Mucosa of descending colon (tissue), 3 donors: ENCODE measurements around the gene KAZALD1. TPM values are rescaled to one million over a fixed set of nuclear protein-coding genes. Genes with fewer than 3 reads are reported as not detected.

Experiments used
- ATAC-seq: fragments of 200-7000 bp; cut with Tn5 transposase; one replicate; pipeline ENCODE4 v1.9.1; 2020; ENCODE audit warnings: mild to moderate bottlenecking, moderate library complexity
- DNase-seq, 3 donors: peaks; one replicate each; pipeline ENCODE4 v3.0.0-alpha.2; 2020
- H3K36me3 ChIP-seq: fragments of 200-600 bp; one replicate; pipeline ENCODE4 v1.8.0; 2021; ENCODE audit warnings: low read depth, mild to moderate bottlenecking
- H3K4me1 ChIP-seq: fragments of 200-600 bp; one replicate; pipeline ENCODE4 v1.8.0; 2021; ENCODE audit warnings: low read depth, mild to moderate bottlenecking
- H3K4me3 ChIP-seq: fragments of 200-600 bp; one replicate; pipeline ENCODE4 v1.8.0; 2021; ENCODE audit warnings: mild to moderate bottlenecking
- H3K9me3 ChIP-seq: fragments of 200-600 bp; one replicate; pipeline ENCODE4 v1.8.0; 2021; ENCODE audit warnings: mild to moderate bottlenecking
- CTCF ChIP-seq: fragments of 200-600 bp; IDR thresholded peaks from one replicate; pipeline ENCODE4 v1.8.0; 2022; ENCODE audit warnings: antibody characterized with exemption, mild to moderate bottlenecking
- intact Hi-C, 2 donors: fragments of 100-400 bp; cut with DNase I in 1 of 2; cut with micrococcal nuclease in 1 of 2; formaldehyde crosslinking; loops; one replicate each; pipeline versions ENCODE4 v1.11.0 to v1.11.1; 2022; cut with DNase I, micrococcal nuclease
- total RNA-seq, 3 donors: library from RNA; stranded (reverse); fragmentation: NEBNext Ultra II Directional in 2 of 3; extraction: Animal tissue kit (Norgen Biotek cat#: 25700) in 2 of 3; gene quantifications; one replicate each; pipeline versions ENCODE4 v1.2.1 to v1.2.4, GENCODE V29; 2021 to 2023
- donor health status: DM: no; HTN: no; CAD: no; lungs with moderate emphysema.
- donor health status: DM: no; HTN: no; CAD: no.
- donor health status: DM: no; HTN: yes; CAD: no.

The KAZALD1 gene
- total RNA-seq, 3 donors from 2014 or later, result 8.5 to 20.0 (median 16.7) TPM

- H3K4me3 ChIP-seq, result no peak overlapping the region
- no peak for ATAC-seq
- peak in 1 of 3 donors; percentile 37 for DNase-seq
- peaks cover 21% of the 10 kb centered on the region for H3K4me1 ChIP-seq
- H3K9me3 ChIP-seq, result no peaks in the 10 kb centered on the region
- no peak for TF ChIP-seq CTCF
- H3K36me3 ChIP-seq, result no peaks in the 10 kb centered on the region
- intact Hi-C loops, result no loop called here
These were observed 25.7 kb upstream of the KAZALD1 start for GRCh38 chr10:101035916-101036702.

GRCh38 chr10:101036726-101037125 is 25.1 kb upstream of the KAZALD1 start:
- peaks cover 23% of the 10 kb centered on the region for H3K4me1 ChIP-seq
- H3K36me3 ChIP-seq, result no peaks in the 10 kb centered on the region
- ATAC-seq, result no peak
- no peak for TF ChIP-seq CTCF
- no peak overlapping the region for H3K4me3 ChIP-seq
- no peaks in the 10 kb centered on the region for H3K9me3 ChIP-seq
- intact Hi-C loops, result no loop called here
- DNase-seq, result peak in 1 of 3 donors; percentile 32

GRCh38 chr10:101038484-101038883 is 23.3 kb upstream of the KAZALD1 start:
- H3K4me1 ChIP-seq, result peaks cover 20% of the 10 kb centered on the region
- no peak overlapping the region for H3K4me3 ChIP-seq
- intact Hi-C loops, result no loop called here
- H3K36me3 ChIP-seq, result no peaks in the 10 kb centered on the region
- no peak for ATAC-seq
- no peaks in the 10 kb centered on the region for H3K9me3 ChIP-seq
- TF ChIP-seq CTCF, result no peak
- DNase-seq, result peak in 1 of 3 donors; percentile 38

- intact Hi-C loops, result no loop called here
These were observed 21.7 kb upstream of the KAZALD1 start for GRCh38 chr10:101040061-101040460.

GRCh38 chr10:101040851-101041250 is 20.9 kb upstream of the KAZALD1 start:
- intact Hi-C loops, result no loop called here
- Histone ChIP-seq H3K4me1 (peaks cover 26% of the 10 kb centered on the region), H3K36me3 (no peaks in the 10 kb centered on the region), H3K4me3 (no peak overlapping the region), H3K9me3 (no peaks in the 10 kb centered on the region)
- TF ChIP-seq CTCF, result no peak
- peak in 1 of 3 donors; percentile 36 for DNase-seq
- no peak for ATAC-seq

More at GRCh38 chr10:101040061-101040460, 21.7 kb upstream of the KAZALD1 start:
- DNase-seq, result no peak
- H3K9me3 ChIP-seq, result no peaks in the 10 kb centered on the region
- no peak overlapping the region for H3K4me3 ChIP-seq
- peaks cover 26% of the 10 kb centered on the region for H3K4me1 ChIP-seq
- no peak for TF ChIP-seq CTCF
- no peak for ATAC-seq
- no peaks in the 10 kb centered on the region for H3K36me3 ChIP-seq
